ENCODE data around the gene GGT7.

DNA sequence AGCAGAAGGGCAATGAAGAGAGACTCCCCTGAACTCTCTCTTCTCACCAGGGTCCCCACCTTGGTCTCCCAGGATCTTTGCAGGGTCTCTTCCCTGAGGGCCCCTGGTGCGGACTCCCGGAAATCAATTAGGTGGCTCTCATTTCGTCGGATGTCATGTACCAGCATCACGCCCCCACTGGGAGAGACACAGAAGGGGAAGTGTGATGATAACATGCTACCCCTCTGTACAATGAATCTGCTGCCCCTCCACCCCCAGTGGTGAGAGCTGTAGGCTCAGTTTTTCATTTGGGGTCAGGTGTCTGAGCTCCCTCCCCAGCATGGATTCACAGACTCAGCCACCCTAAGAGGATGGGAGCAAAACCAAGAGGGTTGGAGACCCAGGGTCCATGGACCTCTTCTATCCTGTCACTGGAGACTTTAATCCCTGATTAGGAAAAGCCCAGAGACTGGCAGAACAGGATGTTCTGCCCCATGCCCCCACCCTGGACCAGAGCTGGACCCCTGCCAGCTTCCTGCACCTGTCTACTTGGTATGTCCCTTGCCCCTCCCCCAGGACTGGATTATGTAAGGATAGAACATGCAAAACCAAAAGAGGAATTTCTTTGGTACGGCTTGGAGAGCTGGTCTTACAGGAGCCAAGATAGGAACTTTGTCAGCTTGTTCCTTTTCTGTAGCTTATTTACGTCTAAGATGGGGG, 11.1 kb downstream of the GGT7 start:
- no peak for TF ChIP-seq EZH2phosphoT487 (IDR thresholded peaks at IDR 0.05; ENCODE audit: low read length)
- TF ChIP-seq, protein P1, sequence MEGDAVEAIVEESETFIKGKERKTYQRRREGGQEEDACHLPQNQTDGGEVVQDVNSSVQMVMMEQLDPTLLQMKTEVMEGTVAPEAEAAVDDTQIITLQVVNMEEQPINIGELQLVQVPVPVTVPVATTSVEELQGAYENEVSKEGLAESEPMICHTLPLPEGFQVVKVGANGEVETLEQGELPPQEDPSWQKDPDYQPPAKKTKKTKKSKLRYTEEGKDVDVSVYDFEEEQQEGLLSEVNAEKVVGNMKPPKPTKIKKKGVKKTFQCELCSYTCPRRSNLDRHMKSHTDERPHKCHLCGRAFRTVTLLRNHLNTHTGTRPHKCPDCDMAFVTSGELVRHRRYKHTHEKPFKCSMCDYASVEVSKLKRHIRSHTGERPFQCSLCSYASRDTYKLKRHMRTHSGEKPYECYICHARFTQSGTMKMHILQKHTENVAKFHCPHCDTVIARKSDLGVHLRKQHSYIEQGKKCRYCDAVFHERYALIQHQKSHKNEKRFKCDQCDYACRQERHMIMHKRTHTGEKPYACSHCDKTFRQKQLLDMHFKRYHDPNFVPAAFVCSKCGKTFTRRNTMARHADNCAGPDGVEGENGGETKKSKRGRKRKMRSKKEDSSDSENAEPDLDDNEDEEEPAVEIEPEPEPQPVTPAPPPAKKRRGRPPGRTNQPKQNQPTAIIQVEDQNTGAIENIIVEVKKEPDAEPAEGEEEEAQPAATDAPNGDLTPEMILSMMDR (IDR thresholded peaks at IDR 0.05; ENCODE audit: low read length) = no peak
- TF ChIP-seq EZH2 (optimal IDR thresholded peaks at IDR 0.05; ENCODE audit: low read depth, low read length) = no peak
